EH (cell line): ENCODE data around the gene SNX14.
"Not testable (repeated sequence)": the region's sequence is repeated elsewhere in the genome, so short reads cannot be mapped to it uniquely, and the experiment has no call there.

ENCODE experiments used
- DNase-seq: peaks from one replicate; pipeline ENCODE4 v3.0.0-alpha.2; 2015; ENCODE audit warnings: low read depth

SNX14 gene

GRCh38 chr6:85582832-85583231 is 10.8 kb downstream of the SNX14 start:
- DNase-seq = not testable (repeated sequence)

- DNase-seq = no peak
Observed at GRCh38 chr6:85581572-85581971, 12.1 kb downstream of the SNX14 start.

GRCh38 chr6:85580878-85581267 is 12.8 kb downstream of the SNX14 start:
- peak; percentile 62 for DNase-seq

- DNase-seq = no peak
Observed at GRCh38 chr6:85580118-85580877, 13.4 kb downstream of the SNX14 start.

DNA sequence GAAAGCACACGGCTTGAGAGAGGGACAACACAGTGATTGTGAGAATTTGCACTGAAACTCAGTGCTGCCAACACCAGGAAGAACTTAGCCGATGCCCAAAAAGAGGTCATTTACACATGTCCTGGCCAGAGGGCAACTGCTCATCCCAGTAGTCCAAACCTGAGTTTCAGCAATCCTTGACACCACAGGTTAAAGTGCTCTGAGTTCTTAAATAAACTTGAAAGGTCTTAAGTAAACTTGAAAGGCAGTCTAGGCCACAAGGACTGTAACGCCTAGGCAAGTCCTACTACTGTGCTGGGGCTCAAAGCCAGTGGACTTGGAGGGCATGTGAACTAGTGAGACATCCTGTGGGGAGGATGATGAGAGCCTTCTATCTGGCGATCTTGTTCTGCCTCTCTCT is 14.1 kb downstream of the SNX14 start:
- no peak for DNase-seq

- DNase-seq = no peak
Observed at GRCh38 chr6:85576476-85576875, 17.2 kb downstream of the SNX14 start.

GRCh38 chr6:85574932-85575598 is 18.6 kb downstream of the SNX14 start:
- DNase-seq = peak; percentile 75

- peak; percentile 35 for DNase-seq
Observed at GRCh38 chr6:85569323-85569722, 24.3 kb downstream of the SNX14 start.

GRCh38 chr6:85568411-85568810 is 25.2 kb downstream of the SNX14 start:
- DNase-seq = no peak

DNA sequence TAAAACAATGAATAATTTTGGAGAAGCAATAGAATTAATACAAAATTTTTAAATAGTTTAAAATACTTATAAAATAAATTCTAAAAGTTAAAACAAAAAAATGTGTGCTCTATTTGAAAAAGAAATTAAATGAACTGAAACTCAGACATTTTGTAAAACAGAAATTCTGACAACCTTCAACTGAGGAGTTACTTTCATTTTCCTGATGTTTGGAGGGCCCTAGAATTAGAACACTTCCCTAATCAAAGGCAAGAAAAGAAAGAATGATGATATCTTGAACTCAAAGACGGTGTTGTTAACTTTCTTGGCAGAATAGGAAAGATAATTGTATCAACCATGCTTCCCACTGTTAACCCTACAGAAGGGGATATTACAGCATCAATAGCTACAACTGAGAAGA is 27.9 kb downstream of the SNX14 start:
- no peak for DNase-seq

- DNase-seq = not testable (repeated sequence)
Observed at GRCh38 chr6:85564223-85564622, 29.4 kb downstream of the SNX14 start.

GRCh38 chr6:85561750-85562357 is 31.8 kb downstream of the SNX14 start:
- DNase-seq = peak; percentile 31

DNA sequence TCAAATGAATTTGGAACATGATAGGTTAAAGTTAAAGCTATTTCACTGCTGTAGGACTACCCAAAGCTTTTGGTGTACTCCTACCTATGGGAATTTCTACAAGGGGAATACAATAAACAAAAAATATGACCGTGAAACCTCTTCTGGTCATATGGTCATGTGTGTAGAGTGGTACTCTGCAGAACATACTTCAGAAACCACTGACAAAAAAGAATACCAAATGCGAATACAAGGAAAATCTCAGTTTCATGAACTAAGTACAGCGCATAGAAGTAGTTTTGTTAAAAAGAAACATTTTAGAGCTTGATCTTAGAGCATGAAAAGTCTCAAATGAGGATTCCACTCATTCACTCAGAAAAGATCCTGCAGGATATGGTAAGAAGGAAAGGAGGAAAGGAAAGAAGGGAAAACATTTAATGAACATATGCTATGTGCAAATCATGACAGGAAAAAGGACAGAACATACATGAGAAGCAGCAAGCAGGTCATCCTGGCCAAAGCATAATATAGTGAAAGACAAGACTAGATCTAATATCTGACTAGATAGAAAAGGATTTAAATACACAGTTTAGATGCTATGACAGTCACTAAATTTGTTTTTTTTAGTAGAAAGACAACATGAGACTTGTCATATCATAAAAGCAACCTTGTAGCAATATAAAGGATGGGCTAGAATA is 36.5 kb downstream of the SNX14 start:
- DNase-seq = no peak

- no peak for DNase-seq
Observed at GRCh38 chr6:85552652-85553051, 41.0 kb downstream of the SNX14 start.

GRCh38 chr6:85551264-85551663 is 42.4 kb downstream of the SNX14 start:
- DNase-seq = peak; percentile 3

GRCh38 chr6:85547719-85548118 is 45.9 kb downstream of the SNX14 start:
- no peak for DNase-seq

- DNase-seq = peak; percentile 44
Observed at GRCh38 chr6:85544776-85545175, 48.9 kb downstream of the SNX14 start.

GRCh38 chr6:85537055-85537494 is 56.6 kb downstream of the SNX14 start:
- DNase-seq = peak; percentile 13

GRCh38 chr6:85524281-85524680 is 69.4 kb downstream of the SNX14 start:
- DNase-seq = not testable (repeated sequence)

- peak; percentile 33 for DNase-seq
Observed at GRCh38 chr6:85516168-85516567, 77.5 kb downstream of the SNX14 start.

DNA sequence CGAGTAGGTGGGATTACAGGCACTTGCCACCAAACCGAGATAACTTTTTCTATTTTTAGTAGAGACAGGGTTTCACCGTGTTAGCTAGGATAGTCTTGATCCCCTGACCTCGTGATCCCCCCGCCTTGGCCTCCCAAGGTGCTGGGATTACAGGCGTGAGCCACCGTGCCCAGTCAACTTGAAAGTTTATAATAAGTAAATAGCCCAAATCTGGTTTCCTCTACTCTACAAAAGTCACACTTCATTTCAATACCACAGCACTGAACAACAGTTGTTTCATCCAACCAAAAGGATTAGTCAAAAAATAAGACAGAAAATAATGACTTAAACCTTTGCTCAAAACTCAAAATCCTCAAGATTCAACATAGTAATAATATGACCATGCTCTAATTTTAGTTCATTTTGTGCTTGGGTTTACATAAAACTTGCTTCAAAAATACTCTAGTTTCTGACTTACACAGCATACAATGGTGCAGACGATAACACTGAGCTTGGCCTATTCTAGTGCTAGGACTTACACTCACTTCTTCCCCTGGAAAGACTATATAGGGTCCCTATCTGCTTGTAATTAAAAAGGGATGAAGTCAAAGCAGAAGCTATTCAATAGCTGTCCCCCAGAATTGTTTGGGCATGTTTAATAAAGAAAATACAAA is 87.1 kb downstream of the SNX14 start:
- no peak for DNase-seq
